GM18868 (cell line): ENCODE data around the gene C12orf56.

Experiments
- ATAC-seq: cut with Tn5 transposase; IDR thresholded peaks from one replicate; pipeline ENCODE4 v1.9.1; 2021; ENCODE audit warnings: mild to moderate bottlenecking, moderate library complexity; ENCODE audit not compliant: unreplicated experiment

Gene C12orf56, protein sequence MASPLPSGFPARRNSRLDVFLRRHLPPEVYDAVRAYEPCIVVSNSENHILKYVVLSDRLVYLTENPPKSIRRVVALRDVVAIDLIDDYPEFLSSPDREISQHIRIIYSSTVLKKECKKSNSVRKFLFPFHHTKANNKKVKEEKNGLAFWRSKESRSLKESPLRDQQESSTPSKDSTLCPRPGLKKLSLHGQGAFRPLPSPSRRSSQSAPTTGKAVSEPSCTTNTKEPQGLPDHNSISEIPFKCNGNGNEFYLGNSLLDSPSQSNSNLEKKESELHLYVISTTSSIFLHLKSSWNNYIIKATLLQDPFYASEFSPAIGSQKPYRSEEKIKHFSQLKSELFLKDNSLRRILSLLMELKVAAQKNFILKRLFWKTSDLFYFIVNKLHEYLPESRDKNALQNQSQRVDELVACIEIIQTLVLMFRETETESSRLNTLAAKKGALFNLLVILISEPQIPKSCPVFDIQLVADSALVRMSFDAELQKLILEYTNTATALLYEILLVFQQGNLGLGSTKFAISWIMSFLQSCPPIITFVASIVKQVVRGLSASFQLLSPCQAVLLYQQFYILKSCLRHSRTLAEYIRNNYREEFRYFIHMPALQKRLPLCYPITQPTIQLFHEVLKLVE

DNA sequence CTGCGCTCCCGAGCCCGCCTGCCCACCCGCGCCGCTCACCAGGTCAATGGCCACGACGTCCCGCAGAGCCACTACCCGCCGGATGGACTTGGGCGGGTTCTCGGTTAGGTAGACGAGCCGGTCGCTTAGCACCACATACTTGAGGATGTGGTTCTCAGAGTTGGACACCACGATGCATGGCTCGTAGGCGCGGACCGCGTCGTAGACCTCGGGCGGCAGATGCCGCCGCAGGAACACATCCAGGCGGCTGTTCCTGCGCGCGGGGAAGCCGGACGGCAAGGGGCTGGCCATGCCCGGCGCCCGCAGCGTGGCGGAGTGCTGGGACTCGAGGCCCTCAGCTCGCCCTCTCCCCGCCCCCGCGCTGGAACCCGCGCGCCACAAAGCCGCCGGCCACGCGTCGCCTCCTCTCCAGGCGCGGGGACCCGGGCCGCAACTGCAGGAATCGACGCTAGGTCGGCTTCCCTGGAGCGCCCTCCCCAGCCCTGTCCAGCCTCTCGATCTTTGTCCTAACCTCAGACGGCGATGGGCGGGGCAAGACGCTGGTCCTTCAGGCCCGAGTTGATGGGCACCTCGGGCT is at the start of gene C12orf56:
Gene C12orf56 (minus strand): TSS at position 484 of the 577 bp plus-strand sequence. CDS start 193 bp downstream, at position 291.
- ATAC-seq = no peak

DNA sequence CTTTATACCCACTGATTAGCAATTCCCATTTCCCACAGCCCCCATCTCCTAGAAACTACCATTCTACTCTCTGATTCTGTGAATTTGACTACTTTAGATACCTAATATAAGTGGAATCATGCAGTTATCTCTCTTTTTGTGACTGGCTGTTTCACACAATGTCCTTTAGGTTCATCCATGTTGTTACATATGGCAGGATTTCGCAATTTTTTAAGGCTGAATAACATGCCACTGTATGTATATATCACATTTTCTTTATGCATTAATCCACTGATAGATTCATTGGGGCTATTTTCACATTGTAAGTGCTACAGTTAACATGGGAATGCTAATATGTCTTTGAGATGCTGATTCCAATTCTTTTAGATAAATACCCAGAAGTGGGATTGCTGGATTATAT is 49.5 kb upstream of the C12orf56 start:
- ATAC-seq = no peak

DNA sequence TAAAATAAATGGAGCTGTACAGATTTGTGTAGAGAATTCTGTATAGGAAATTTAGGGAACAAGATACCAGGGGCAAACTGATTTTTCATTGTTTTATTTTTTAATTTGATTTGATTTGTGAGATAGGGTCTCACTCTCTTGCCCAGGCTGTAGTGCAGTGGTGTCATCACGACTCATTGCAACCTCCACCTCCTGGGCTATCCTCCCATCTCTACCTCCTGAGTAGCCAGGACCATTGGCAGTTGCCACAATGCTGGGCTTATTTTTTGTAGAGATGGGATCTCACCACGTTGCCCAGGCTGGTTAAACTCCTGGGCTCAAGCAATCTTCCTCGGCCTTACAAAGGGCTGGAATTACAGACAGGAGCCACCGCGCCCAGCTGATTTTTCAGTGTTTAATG is 43.4 kb upstream of the C12orf56 start:
- ATAC-seq = no peak

DNA sequence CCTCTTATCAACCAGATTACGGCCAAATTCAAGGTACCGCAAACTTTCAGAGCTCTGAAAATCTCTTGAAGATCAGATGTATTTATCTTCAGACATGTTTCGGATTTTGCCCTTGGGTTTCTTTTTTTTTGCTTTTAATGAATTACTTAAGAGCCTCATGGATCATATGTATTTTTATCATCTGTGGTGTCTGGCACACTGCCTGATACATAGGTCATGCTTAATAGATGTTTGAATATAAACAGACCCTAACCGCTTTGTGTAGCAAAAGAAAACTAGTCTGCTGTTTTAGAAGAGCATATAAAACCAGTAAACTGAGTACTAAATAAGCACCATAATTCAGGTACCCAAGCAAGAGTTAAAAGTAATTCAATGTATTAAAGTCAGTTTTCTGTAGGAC is 41.2 kb upstream of the C12orf56 start:
- no peak for ATAC-seq

DNA sequence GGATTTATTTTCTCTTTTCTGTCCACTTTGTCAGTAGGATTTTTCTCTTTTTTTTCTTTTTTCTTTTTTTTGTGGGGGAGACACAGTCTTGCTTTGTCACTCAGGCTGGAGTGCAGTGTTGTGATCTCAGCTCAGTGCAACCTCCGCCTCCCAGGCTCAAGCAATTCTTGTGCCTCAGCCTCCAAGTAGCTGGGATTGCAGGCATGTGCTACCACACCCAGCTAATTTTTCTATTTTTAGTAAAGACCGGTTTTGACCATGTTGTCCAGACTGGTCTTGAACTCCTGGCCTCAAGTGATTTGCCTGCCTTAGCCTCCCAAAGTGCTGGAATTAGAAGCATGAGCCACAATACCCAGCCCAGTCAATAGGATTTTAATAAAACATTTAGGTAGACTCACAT is 40.3 kb upstream of the C12orf56 start:
- ATAC-seq = no peak

DNA sequence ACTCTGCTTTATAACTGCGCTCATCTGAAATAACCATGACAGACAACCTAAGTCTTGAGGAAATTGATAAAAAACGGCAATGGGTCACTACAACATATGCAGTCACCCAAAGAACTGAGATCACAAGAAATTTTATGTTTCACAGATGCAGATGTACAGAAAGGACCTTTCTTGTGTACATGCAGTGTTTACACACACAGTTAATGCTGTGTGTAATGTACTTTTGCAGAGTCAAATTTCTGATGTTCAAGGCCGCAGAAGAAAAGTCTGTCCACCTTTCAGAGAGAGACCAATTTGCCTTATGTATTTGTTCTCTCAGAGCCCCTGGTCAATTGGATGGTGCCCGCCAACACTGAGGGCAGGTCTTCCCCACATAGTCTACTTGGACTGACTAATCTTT is 38.4 kb upstream of the C12orf56 start:
- no peak for ATAC-seq

DNA sequence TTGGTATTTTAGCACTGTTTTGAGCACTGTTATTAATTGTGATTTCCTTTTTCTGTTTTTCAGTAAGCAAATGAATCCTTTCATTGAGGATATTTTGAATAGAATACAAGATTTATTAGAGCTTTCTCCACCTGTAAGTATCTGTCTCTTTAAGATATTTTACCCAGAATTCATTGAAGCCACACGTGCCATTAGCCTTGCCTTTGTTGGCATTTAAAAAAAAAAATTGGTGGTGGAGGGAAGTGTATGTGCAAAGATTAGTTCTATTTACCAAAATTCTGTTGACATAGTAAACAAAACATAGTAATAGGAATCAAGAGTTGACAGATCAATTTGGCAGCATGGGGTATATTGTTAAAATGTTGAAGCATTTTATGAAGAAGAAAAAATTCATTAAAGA is 37.4 kb upstream of the C12orf56 start:
- ATAC-seq = no peak

DNA sequence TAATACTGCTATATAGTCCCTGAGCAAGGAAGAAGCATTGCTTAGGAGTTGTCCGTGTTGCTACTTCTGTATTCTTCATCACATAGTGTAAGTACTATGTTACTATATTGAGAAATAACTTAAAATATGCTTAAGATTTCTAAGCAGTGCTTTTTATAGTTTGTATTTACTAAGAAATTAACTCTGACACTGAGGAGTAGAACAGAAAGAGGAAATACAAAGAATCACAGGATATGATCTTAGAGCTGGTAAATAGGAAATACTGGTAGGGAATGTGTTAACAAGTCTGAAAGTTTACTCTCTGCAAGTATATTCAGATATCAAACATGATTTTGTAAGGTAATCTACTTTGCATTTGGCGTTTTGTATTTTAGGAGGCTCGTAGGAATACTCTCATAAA is 29.1 kb upstream of the C12orf56 start:
- ATAC-seq = no peak

DNA sequence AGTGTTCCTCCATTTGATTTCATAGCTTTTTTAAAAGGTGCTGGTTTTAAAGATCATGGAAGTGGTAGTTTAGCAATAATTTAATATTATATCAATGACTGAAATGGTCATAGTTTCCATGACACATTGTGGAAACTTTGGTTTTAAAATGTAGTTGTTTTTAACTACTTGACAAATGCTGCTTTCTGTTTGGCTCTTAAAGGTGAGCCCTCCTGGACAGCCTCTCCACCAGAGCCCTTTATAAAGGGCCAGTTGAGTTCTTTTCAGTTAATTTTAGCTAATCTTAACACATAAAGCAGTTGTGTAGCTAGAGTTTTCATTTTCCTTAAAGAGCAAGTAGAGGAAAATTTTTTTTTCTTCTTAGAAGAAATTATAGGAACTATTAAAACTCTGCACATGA is 27.7 kb upstream of the C12orf56 start:
- no peak for ATAC-seq

DNA sequence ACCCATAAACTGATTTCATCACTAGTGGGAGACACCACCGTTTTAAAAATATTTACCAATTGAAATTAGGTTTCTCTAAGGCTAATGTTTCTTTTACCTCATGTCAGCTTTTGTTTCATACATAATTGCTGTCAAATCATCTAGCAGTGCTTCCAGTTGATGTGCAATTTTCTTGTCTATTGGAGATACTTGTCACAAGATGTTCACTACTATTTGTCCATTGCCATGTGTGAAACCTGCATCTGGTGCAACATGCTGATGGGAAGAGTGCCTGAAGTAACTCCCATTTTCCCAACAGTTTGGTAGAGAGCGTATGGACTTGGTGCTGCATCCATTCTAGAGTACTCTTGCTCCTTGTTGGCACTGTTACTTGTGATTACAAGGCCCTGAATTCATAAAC is 23.3 kb upstream of the C12orf56 start:
- ATAC-seq = no peak

DNA sequence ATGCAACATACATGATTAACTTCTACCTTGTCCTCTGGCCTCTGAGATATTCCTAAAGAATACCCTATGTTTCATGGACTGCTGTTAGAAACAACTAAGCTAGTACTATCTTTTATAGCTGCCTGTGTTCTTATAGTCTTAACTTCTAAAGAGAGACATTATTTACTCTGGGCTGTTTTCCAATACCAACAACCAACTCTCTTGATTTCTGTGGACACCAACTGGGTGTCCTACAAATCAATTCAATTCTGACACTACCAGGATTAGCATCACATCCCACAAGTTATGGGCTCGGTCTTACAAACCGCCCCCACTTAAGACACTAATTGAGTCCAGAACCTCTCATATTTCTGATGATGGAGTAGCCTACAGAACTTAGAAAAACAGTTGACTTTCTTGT is 21.9 kb upstream of the C12orf56 start:
- no peak for ATAC-seq

DNA sequence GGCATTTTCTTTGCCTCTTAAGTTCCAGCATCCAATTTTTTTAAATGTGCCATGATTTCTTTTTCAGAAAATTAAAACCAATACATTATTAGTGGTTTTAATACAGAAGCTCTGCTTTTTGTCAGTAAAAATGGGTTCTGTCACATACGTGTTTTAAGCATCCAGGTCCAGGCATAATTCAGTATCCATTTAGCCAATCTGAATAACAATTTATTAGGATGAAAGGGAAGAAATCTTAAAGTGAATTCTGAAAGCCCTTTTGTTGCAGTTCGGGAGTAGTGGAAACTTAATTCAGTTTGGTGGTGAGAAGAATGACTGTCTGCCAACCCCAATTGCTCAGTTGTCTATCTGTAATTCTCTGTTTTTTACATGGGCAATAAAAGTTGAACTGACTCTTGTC is 20.9 kb upstream of the C12orf56 start:
- ATAC-seq = no peak

DNA sequence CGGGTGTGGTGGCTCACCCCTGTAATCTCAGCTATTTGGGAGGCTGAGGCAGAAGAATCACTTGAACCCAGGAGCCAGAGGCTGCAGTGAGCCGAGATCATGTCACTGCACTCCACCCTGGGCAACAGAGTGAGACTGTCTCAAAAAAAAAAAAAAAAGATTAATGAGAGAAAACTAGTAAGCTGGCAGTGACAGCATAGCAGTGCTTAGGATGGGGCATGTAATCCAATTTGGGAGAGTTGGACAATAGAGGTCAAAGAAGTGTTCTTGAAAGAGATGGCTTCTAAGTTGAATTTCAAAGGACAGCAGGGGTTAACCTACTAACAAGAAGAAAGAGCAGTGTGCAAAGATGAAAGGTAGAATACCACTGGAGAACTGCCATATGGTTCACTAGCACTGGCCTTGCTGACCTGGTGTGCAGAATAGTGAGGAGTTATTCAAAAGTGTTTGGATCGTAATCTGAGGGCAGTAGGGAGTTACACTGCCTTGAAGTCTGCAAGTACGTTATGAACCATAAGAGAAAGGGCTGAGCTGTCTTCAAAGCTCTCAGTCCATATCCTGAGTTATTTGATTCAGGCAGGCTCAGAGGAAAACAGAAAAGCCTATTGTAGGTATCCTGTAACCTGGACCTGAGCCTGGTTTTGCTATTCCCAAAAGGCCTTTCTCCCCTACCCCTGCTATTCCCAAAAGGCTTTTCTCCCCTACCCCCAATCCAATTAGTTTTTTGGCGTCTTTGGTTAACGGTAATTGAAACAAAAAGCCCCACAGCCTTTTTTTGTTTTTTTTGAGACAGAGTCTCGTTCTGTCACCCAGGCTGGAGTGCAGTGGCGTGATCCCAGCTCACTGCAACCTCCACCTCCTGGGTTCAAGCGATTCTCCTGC is 17.0 kb upstream of the C12orf56 start:
- no peak for ATAC-seq

DNA sequence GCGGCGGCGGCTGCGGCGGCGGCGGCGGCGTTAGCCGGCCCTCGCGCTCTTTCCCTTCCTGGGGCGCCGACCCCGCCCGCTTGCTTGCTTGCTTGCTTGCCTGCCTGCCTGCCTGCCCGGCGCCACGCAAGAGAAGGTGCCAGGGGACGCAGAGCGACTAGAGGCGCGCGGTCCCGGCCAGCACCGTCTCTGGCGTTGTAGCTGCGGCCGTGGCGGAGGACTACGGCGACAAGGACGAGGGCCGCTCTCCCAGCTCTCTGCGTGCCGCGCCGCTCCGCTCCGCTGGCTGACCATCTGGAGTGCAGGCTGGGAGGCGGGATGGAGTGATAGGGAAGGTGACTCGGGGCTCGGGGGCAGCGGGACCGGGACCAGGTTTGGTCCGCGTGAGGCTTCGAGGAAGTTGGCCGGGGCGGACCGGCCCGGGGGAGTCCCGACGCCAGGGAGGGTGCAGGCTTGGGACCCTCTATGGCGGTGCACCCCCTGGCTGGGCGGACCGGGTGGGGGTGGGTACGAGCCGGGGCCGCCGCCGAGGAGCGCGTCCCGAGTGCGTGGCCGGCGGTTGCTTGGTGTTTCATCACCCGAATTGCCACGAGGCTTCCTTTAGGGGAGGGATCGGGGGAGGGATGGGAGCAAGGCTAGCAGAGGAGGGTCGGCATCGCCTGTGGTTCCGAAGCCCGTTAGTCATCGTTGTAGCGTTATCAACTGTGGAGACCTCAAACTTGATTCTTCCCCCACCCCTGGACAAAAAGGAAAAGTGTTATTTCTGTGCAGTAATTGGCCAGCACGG is 14.1 kb upstream of the C12orf56 start:
- peak; percentile 25 for ATAC-seq

DNA sequence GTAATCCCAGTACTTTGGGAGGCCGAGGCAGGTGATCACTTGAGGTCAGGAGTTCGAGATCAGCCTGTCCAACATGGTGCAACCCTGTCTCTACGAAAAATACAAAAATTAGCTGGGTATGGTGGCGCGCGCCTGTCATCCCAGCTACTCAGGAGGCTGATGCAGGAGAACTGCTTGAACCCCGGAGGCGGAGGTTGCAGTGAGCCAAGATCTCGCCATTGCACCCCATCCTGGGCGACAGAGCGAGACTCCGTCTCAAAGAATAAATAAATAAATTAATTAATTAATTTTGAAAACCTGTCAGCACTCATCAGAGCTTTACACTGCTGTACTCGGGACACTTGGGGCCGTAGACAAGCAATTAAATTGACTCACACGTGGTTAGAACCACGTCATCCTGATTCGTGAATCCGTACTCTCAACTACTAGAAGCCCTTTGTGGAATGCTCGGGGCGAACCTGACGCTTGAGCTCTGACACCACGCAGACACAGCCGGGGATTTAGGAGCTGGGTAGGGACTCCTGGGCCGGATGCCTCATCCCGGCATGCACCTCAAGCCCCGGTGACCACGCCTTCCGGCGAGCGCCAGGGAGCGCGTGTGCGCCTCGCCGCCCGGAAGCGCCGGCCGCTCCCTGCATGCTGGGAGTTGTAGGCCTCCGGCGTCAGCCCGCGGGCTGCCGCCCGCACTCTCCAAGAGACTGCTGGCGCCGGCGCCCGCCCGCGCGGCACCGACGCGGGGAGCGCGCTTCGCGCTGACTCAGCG is 13.3 kb upstream of the C12orf56 start, which contains the start of gene XPOT:
Gene XPOT (plus strand): TSS at position 686 of the 763 bp plus-strand sequence. CDS start 5,644 bp downstream, outside the sequence.
- ATAC-seq = peak; percentile 93

DNA sequence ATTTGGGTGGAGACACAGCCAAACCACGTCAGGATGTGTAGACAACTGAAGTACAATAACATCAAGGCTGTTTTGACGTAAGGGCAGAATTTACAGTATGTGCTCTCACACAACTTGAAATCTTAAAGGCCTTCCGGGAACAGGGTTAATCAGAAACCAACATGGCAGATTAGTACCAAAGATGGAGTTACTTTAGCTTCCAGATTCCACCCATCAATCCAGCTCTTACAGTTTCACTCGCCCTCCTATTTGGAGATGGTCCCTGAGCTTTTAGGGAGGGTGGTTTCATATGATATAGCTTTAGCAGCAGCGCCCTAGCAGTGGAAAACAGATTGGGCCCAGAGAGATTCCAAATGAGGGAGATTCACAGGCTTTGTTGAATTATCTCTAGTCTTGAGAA is 11.6 kb upstream of the C12orf56 start:
- no peak for ATAC-seq

DNA sequence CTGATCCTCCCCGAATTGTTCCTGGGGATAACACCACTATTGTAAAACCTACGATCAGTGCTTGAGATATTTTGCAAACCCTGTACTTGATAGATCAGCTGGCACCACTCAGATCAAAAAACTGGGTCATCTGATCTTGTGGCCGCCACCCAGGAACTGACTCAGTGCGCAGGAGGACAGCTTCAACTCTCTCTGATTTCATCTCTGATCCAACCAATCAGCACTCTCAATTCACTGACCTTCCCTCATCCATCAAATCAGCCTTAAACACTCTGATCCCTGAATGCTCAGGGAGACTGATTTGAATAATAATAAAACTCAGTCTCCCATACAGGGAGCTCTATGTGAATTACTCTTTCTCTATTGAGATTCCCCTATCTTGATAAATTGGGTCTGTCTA is 9.5 kb upstream of the C12orf56 start:
- ATAC-seq = no peak

DNA sequence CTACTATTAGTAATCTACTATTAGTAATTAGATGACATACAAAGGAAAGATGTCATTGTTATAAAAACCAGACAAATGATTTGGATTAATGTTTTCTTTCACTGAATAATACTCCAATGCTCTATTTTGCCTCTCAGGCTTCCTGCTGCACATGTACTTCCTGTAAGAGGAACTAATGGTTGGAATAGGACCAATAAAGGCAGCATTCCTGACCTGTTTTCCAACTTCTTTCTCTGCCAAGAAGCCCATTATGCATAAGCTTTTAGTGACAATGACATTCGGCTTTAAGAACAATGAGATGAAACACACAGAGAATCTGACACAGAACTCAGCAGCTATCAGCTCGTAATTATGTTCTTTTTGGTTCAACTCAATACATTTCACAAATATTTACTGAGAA is 5.2 kb upstream of the C12orf56 start:
- no peak for ATAC-seq

DNA sequence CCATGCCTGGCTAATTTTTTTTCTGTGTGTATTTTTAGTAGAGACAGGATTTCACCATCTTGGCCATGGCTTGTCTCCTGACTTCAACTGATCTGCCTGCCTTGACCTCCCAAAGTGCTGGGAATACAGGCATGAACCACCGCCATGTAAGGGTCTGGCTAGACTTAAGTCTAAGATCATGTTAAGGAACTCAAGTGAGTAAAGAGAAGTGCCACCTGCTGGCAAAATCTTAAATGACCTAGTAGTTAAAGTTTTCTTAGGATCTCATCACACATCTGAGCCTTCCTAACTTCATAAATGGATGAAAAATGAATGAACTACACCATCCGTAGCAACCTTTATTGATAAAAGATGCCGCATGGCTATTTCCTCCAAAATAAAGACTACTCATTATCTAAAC is 1.7 kb upstream of the C12orf56 start:
- peak; percentile 79 for ATAC-seq

DNA sequence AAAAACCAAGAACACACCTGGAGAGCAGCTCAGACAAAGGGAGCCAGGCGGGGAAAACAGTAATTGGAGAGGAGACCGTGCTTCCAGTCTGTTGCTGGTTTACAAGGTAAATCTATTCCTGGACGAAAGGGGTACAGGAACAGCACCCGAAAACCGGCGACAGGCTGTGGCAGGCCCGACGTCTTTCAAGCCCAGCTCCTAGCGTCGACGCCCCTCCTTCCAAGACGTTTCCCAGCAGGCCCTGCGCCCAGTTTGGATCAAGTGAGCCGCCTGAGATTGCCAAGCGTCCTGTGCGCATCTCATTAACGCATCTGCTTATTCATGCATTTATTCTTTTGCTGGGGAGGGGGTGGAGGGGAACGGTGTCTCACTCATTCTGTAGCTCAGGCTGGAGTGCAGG is 1.4 kb downstream of the C12orf56 start:
- no peak for ATAC-seq
